Trophoblast cell (in vitro differentiated cells and primary cell): ENCODE data around the gene STX10.

Experiments
- DNase-seq, 2 donors: peaks; one replicate each; pipeline ENCODE4 v3.0.0-alpha.2; 2016
- H2AFZ ChIP-seq: 2 replicates; pipeline ENCODE4 v1.6.1; 2013; ENCODE audit warnings: low read length, moderate library complexity, mild to moderate bottlenecking; ENCODE audit not compliant: insufficient read depth, poor library complexity
- H2AK5ac ChIP-seq: 2 replicates; pipeline ENCODE4 v1.6.1; 2013; ENCODE audit warnings: mild to moderate bottlenecking, low read length
- H2BK120ac ChIP-seq: 2 replicates; pipeline ENCODE4 v1.6.1; 2013; ENCODE audit warnings: low read length, mild to moderate bottlenecking, moderate library complexity; ENCODE audit not compliant: insufficient read depth, poor library complexity
- H2BK12ac ChIP-seq: 2 replicates; pipeline ENCODE4 v1.6.1; 2013; ENCODE audit warnings: mild to moderate bottlenecking, low read length, moderate library complexity
- H2BK5ac ChIP-seq: 2 replicates; pipeline ENCODE4 v1.6.1; 2013; ENCODE audit warnings: low read length, low read depth, moderate library complexity, mild to moderate bottlenecking; ENCODE audit not compliant: poor library complexity
- H3K14ac ChIP-seq: 2 replicates; pipeline ENCODE4 v1.6.1; 2013; ENCODE audit warnings: mild to moderate bottlenecking, low read length
- H3K18ac ChIP-seq: 2 replicates; pipeline ENCODE4 v1.6.1; 2013; ENCODE audit warnings: mild to moderate bottlenecking, low read length
- H3K23ac ChIP-seq: 2 replicates; pipeline ENCODE4 v1.6.1; 2013; ENCODE audit warnings: low read length
- H3K27ac ChIP-seq: 2 replicates; pipeline ENCODE4 v1.5.1; 2013; ENCODE audit warnings: low read depth, mild to moderate bottlenecking, inconsistent platforms, low read length, moderate library complexity
- H3K27me3 ChIP-seq: 2 replicates; pipeline ENCODE4 v1.6.1; 2013; ENCODE audit warnings: inconsistent platforms, mild to moderate bottlenecking, low read length, moderate library complexity; ENCODE audit not compliant: insufficient read depth
- H3K36me3 ChIP-seq, 2 experiments: 1 replicate in 1 of 2; 2 replicates in 1 of 2; pipeline ENCODE4 v1.6.1; 2013; ENCODE audit warnings: low read length in 2 of 2, mild to moderate bottlenecking in 2 of 2, moderate library complexity in 1 of 2; ENCODE audit not compliant: insufficient read depth in 2 of 2, control insufficient read depth in 1 of 2
- H3K4ac ChIP-seq: 2 replicates; pipeline ENCODE4 v1.6.1; 2013; ENCODE audit warnings: low read depth, mild to moderate bottlenecking, low read length, moderate library complexity
- H3K4me1 ChIP-seq, 2 experiments: 1 replicate in 1 of 2; 2 replicates in 1 of 2; pipeline ENCODE4 v1.6.1; 2013; ENCODE audit warnings: low read length in 2 of 2, mild to moderate bottlenecking in 2 of 2, moderate library complexity in 1 of 2; ENCODE audit not compliant: insufficient read depth in 2 of 2, control insufficient read depth in 1 of 2
- H3K4me2 ChIP-seq: 2 replicates; pipeline ENCODE4 v1.6.1; 2013; ENCODE audit warnings: inconsistent platforms, mild to moderate bottlenecking, low read length, moderate library complexity
- H3K4me3 ChIP-seq: 2 replicates; pipeline ENCODE4 v1.5.1; 2013; ENCODE audit warnings: mild to moderate bottlenecking, low read depth, low read length, inconsistent platforms
- H3K79me1 ChIP-seq: one replicate; pipeline ENCODE4 v1.6.1; 2013; ENCODE audit warnings: low read length
- H3K79me2 ChIP-seq: 2 replicates; pipeline ENCODE4 v1.6.1; 2013; ENCODE audit warnings: low read length, mild to moderate bottlenecking; ENCODE audit not compliant: control insufficient read depth, insufficient read depth, poor library complexity
- H3K9ac ChIP-seq: 2 replicates; pipeline ENCODE4 v1.6.1; 2013; ENCODE audit warnings: mild to moderate bottlenecking, low read length
- H3K9me3 ChIP-seq: 2 replicates; pipeline ENCODE4 v1.6.1; 2013; ENCODE audit warnings: low read depth, mild to moderate bottlenecking, control low read depth, inconsistent platforms, low read length; ENCODE audit not compliant: insufficient read depth
- H4K12ac ChIP-seq: 2 replicates; pipeline ENCODE4 v1.6.1; 2013; ENCODE audit warnings: low read depth, mild to moderate bottlenecking, low read length, moderate library complexity
- H4K8ac ChIP-seq: 2 replicates; pipeline ENCODE4 v1.6.1; 2013; ENCODE audit warnings: low read depth, mild to moderate bottlenecking, low read length, moderate library complexity
- H4K91ac ChIP-seq: one replicate; pipeline ENCODE4 v1.6.1; 2013; ENCODE audit warnings: low read depth, mild to moderate bottlenecking, low read length, moderate library complexity
- WGBS: extraction: QIAGEN DNeasy Blood & Tissue Kit; methylation state at CpG from one replicate; pipeline ENCODE4 v1.1.7; 2013; ENCODE audit warnings: missing lambda C conversion rate; ENCODE audit not compliant: insufficient read length, insufficient coverage; ENCODE audit errors: extremely low coverage; 5-methylcytosine and 5-hydroxymethylcytosine counted together

STX10 gene

GRCh38 chr19:13117176-13117771, 32.9 kb downstream of the STX10 start:
- peaks cover 18 to 26% of the 10 kb centered on the region in 2 experiments for H3K4me1 ChIP-seq
- no peak overlapping the region for H3K4me3 ChIP-seq

GRCh38 chr19:13116282-13117175, 33.6 kb downstream of the STX10 start, which contains the start of gene TRMT1:
TSS of gene TRMT1 (minus strand) at chr19:13116740. CDS start at chr19:13116399, 341 bp downstream.
- no peak within 1 kb of the TSS for H3K27ac ChIP-seq
- peak within 1 kb of the TSS; percentile 41 for H3K18ac ChIP-seq
- no peak within 1 kb of the TSS for H2BK12ac ChIP-seq
- H3K9me3 ChIP-seq, result no peaks in the 10 kb centered on the region
- peak within 1 kb of the TSS; percentile 97 for H3K4me3 ChIP-seq
- no peaks in the 10 kb centered on the region for H3K27me3 ChIP-seq
- H3K79me2 ChIP-seq, result peaks cover 31% of the 10 kb centered on the region
- peaks cover 14 to 20% of the 10 kb centered on the region in 2 experiments for H3K36me3 ChIP-seq
- H4K8ac ChIP-seq, result peak within 1 kb of the TSS; percentile 80
- peak within 1 kb of the TSS; percentile 92 for H3K4me2 ChIP-seq
- peak; percentile 89 to 93 for DNase-seq
- H3K79me1 ChIP-seq, result peaks cover 11% of the 10 kb centered on the region
- WGBS, result no CpG with 5 or more reads among the region's 51 CpGs
- H2BK120ac ChIP-seq, result peak within 1 kb of the TSS; percentile 9
- no peak within 1 kb of the TSS for H2BK5ac ChIP-seq
- peak within 1 kb of the TSS; percentile 23 for H3K14ac ChIP-seq
- peak within 1 kb of the TSS; percentile 8 for H3K4ac ChIP-seq
- peak within 1 kb of the TSS; percentile 69 for H2AFZ ChIP-seq
- H4K12ac ChIP-seq, result peak within 1 kb of the TSS; percentile 57
- H4K91ac ChIP-seq, result peak within 1 kb of the TSS; percentile 62
- no peak within 1 kb of the TSS for H3K23ac ChIP-seq
- peak within 1 kb of the TSS; percentile 85 for H3K9ac ChIP-seq
- no peak within 1 kb of the TSS for H2AK5ac ChIP-seq
- H3K4me1 ChIP-seq, result peaks cover 18 to 26% of the 10 kb centered on the region in 2 experiments

More at GRCh38 chr19:13117176-13117771, 32.9 kb downstream of the STX10 start:
- no peak overlapping the region for H2AK5ac ChIP-seq
- H3K9me3 ChIP-seq, result no peaks in the 10 kb centered on the region
- DNase-seq, result no peak
- no peak overlapping the region for H3K27ac ChIP-seq
- peaks cover 22 to 28% of the 10 kb centered on the region in 2 experiments for H3K36me3 ChIP-seq
- no peak overlapping the region for H3K14ac ChIP-seq
- no peak overlapping the region for H2BK12ac ChIP-seq
- WGBS, result no CpG with 5 or more reads among the region's 20 CpGs
- no peak overlapping the region for H4K12ac ChIP-seq
- H3K27me3 ChIP-seq, result no peaks in the 10 kb centered on the region
- peaks cover 11% of the 10 kb centered on the region for H3K79me1 ChIP-seq
- peak overlapping the region; percentile 80 for H4K8ac ChIP-seq
- no peak overlapping the region for H3K18ac ChIP-seq
- H3K79me2 ChIP-seq, result peaks cover 38% of the 10 kb centered on the region
- no peak overlapping the region for H2BK5ac ChIP-seq
- H3K4me2 ChIP-seq, result peak overlapping the region; percentile 92
- H3K9ac ChIP-seq, result no peak overlapping the region
- no peak overlapping the region for H3K4ac ChIP-seq
- H4K91ac ChIP-seq, result peak overlapping the region; percentile 1
- H3K23ac ChIP-seq, result no peak overlapping the region
- H2AFZ ChIP-seq, result peak overlapping the region; percentile 69
- peak overlapping the region; percentile 9 for H2BK120ac ChIP-seq

GRCh38 chr19:13115936-13116281, 34.3 kb downstream of the STX10 start:
- Histone ChIP-seq H3K4me3 (peak overlapping the region; percentile 97), H4K91ac (peak overlapping the region; percentile 62), H3K18ac (peak overlapping the region; percentile 41), H2AK5ac (no peak overlapping the region), H4K12ac (peak overlapping the region; percentile 57), H3K9ac (peak overlapping the region; percentile 85), H3K14ac (peak overlapping the region; percentile 23), H3K4me2 (peak overlapping the region; percentile 92), H3K23ac (no peak overlapping the region), H4K8ac (peak overlapping the region; percentile 80), H3K79me1 (peaks cover 11% of the 10 kb centered on the region), H2BK120ac (no peak overlapping the region), H3K4me1 (peaks cover 18 to 26% of the 10 kb centered on the region in 2 experiments), H3K36me3 (peaks cover 14 to 16% of the 10 kb centered on the region in 2 experiments), H3K27ac (no peak overlapping the region), H3K9me3 (no peaks in the 10 kb centered on the region), H3K79me2 (peaks cover 25% of the 10 kb centered on the region), H2BK5ac (no peak overlapping the region), H3K4ac (peak overlapping the region; percentile 7), H2AFZ (peak overlapping the region; percentile 61), H3K27me3 (no peaks in the 10 kb centered on the region), H2BK12ac (no peak overlapping the region)
- no peak for DNase-seq
- WGBS, result no CpG with 5 or more reads among the region's 18 CpGs

GRCh38 chr19:13112555-13112954, 37.6 kb downstream of the STX10 start:
- no peaks in the 10 kb centered on the region for H3K9me3 ChIP-seq
- no peak overlapping the region for H3K4ac ChIP-seq
- peaks cover 4% of the 10 kb centered on the region for H3K79me1 ChIP-seq
- no peak overlapping the region for H2BK12ac ChIP-seq
- no peak overlapping the region for H2BK5ac ChIP-seq
- DNase-seq, result no peak
- no peak overlapping the region for H3K18ac ChIP-seq
- no peak overlapping the region for H3K27ac ChIP-seq
- H2AK5ac ChIP-seq, result no peak overlapping the region
- H3K4me3 ChIP-seq, result no peak overlapping the region
- no peak overlapping the region for H4K12ac ChIP-seq
- no peak overlapping the region for H2BK120ac ChIP-seq
- peaks cover 6 to 8% of the 10 kb centered on the region in 2 experiments for H3K4me1 ChIP-seq
- no peak overlapping the region for H2AFZ ChIP-seq
- no peak overlapping the region for H4K8ac ChIP-seq
- no peaks in the 10 kb centered on the region for H3K79me2 ChIP-seq
- H3K36me3 ChIP-seq, result peaks cover 22 to 24% of the 10 kb centered on the region in 2 experiments
- no peaks in the 10 kb centered on the region for H3K27me3 ChIP-seq
- H3K4me2 ChIP-seq, result no peak overlapping the region
- no peak overlapping the region for H3K9ac ChIP-seq
- WGBS, result no CpG with 5 or more reads among the region's 10 CpGs
- no peak overlapping the region for H3K14ac ChIP-seq
- no peak overlapping the region for H4K91ac ChIP-seq
- H3K23ac ChIP-seq, result no peak overlapping the region
